ENCODE results near the gene ZNF638. TPM values are rescaled to one million over a fixed set of nuclear protein-coding genes. Genes with fewer than 3 reads are reported as not detected.

Gene ZNF638
- total and polyA plus RNA-seq, 2 of the 8 experiments (the other 6 are each of a cell fraction or from before 2014, with no cell fraction given), result 45.3 to 143 TPM

DNA sequence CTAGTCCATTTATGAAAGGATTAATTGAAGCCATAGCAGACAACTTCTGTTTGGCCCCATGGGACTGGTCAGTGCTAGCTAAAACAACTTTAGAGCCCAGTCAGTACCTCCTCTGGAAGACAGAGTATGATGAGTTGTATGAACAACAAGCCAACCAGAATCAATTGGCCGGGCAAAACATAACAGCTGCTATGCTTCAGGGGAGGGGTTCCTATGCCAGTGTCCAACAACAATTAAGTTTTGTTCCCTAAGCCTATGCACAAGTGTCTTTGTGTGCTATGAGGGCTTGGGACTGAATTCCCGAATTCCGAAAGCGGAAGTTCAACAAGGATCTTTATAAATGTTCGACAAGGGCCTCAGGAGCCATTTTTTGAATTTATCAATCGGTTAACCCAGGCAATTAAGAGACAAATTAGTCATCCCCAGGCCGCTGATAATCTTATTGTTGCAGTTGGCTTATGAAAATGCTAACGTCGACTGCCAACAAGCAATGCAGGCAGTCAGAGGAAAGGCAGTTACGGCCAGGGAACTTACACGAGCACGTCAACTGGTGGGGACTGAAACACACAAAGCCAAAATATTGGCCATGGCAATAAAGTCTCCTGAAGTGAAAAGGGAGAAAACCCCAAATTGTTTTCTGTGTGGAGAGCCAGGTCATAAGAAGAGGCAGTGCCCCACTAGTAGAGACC, 57.9 kb downstream of the ZNF638 start:
- Histone ChIP-seq H2BK15ac (ENCODE audit: low read length) (no peak overlapping the region), H2BK12ac (ENCODE audit: low read depth, low read length) (no peak overlapping the region), H4K91ac (replicated peaks; ENCODE audit: insufficient read length, low read length) (no peak overlapping the region), H3K23me2 (ENCODE audit: low read depth, low read length) (no peaks in the 10 kb centered on the region), H4K5ac (ENCODE audit: insufficient read length, low read depth, low read length) (no peak overlapping the region), H2BK120ac (replicated peaks; ENCODE audit: low read depth, low read length) (no peak overlapping the region), H3K79me1 (ENCODE audit: low read depth, low read length) (no peaks in the 10 kb centered on the region), H3K4me3 (ENCODE audit: extremely low read depth in 1 of 4, insufficient read depth in 2 of 4, low read depth in 3 of 4, low read length in 4 of 4) (no peak overlapping the region), H2AK5ac (ENCODE audit: low read depth, low read length) (no peak overlapping the region), H3K4me2 (ENCODE audit: insufficient read depth in 1 of 2, low read depth in 2 of 2, low read length in 2 of 2) (no peak overlapping the region), H4K8ac (ENCODE audit: extremely low read depth, insufficient read depth, low read length) (no peak overlapping the region), H3K56ac (replicated peaks; ENCODE audit: insufficient read length, low read depth, low read length) (no peak overlapping the region), H3K27ac (ENCODE audit: low read depth, low read length) (no peak overlapping the region), H3K9me3 (ENCODE audit: insufficient read depth in 2 of 2, low read depth in 1 of 2, low read length in 1 of 2) (peaks cover 0 to 4% of the 10 kb centered on the region in 2 experiments; a peak in 1 of 4 replicates), H3K4me1 (replicated peaks in 1 of 4; ENCODE audit: control insufficient read depth in 3 of 4, insufficient read depth in 4 of 4, low read length in 3 of 4) (no peaks in the 10 kb centered on the region), H2BK20ac (ENCODE audit: low read length) (no peak overlapping the region), H4K20me1 (replicated peaks in 1 of 2; ENCODE audit: control insufficient read depth in 1 of 2, insufficient read depth in 2 of 2, low read length in 2 of 2) (no peaks in the 10 kb centered on the region), H3K14ac (ENCODE audit: insufficient read length) (no peak overlapping the region), H3K36me3 (ENCODE audit: control insufficient read depth in 2 of 4, insufficient read depth in 4 of 4, low read length in 3 of 4) (peaks cover 13 to 65% (median 43%) of the 10 kb centered on the region in 4 experiments), H2AFZ (ENCODE audit: low read length) (no peak overlapping the region), H3K23ac (ENCODE audit: insufficient read length) (no peak overlapping the region), H2BK5ac (ENCODE audit: low read depth, low read length) (no peak overlapping the region), H3K79me2 (ENCODE audit: control insufficient read depth in 1 of 2, insufficient read depth in 2 of 2, low read length in 2 of 2) (no peaks in the 10 kb centered on the region), H3K9ac (replicated peaks in 1 of 4; ENCODE audit: extremely low read depth in 1 of 4, low read depth in 3 of 4, low read length in 3 of 4) (no peak overlapping the region), H3K27me3 (replicated peaks in 1 of 4; ENCODE audit: control insufficient read depth in 3 of 4, extremely low read depth in 1 of 4, insufficient read depth in 3 of 4, low read length in 3 of 4) (no peaks in the 10 kb centered on the region), H3K18ac (ENCODE audit: extremely low read depth, low read length) (no peak overlapping the region), H3K4ac (replicated peaks; ENCODE audit: insufficient read length, low read depth, low read length) (no peak overlapping the region)
- CTCF ChIA-PET (ENCODE audit: partially characterized antibody), result interaction anchor here (0.7 to 1.0 kb wide), 2 partner anchors 90 kb away, joined by 3 to 4 read pairs; no protein-coding TSS in a partner anchor
- 92% methylated on average over 12 of the region's 12 CpGs; no CpG with 5 or more reads in 1 of the 2 experiments for WGBS, 2 experiments (ENCODE audit: extremely low coverage in 1 of 2, insufficient coverage in 1 of 2, insufficient read length in 1 of 2, insufficient replicate concordance in 2 of 2, low coverage in 1 of 2, low lambda C conversion rate in 2 of 2, missing lambda C conversion rate in 1 of 2)
- DNase-seq (ENCODE audit: low read depth in 1 of 2, low spot score in 2 of 2) (no peak), FAIRE-seq (no peak)
- POLR2A ChIA-PET (ENCODE audit: partially characterized antibody), result interaction anchor here (1.2 kb wide), 1 partner anchor 42 kb away, joined by 3 read pairs; no protein-coding TSS in a partner anchor
- TF ChIP-seq, protein P1, sequence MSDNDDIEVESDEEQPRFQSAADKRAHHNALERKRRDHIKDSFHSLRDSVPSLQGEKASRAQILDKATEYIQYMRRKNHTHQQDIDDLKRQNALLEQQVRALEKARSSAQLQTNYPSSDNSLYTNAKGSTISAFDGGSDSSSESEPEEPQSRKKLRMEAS (IDR thresholded peaks at IDR 0.05), result no peak
- TF ChIP-seq POLR2AphosphoS5 (IDR thresholded peaks at IDR 0.05; ENCODE audit: low read depth, low read length), result peak; percentile 62; the same call in 1 of the 2 replicates

Data from H1 (cell line).